Sciatic nerve (tissue), 2 donors: ENCODE measurements around the gene SCN1B. TPM values are rescaled to one million over a fixed set of nuclear protein-coding genes. Genes with fewer than 3 reads are reported as not detected.

Source experiments
- ATAC-seq: fragments of 200-7000 bp; cut with Tn5 transposase; one replicate; pipeline ENCODE4 v1.9.1; 2020; ENCODE audit warnings: mild to moderate bottlenecking, moderate library complexity
- DNase-seq: peaks from one replicate; pipeline ENCODE4 v3.0.0-alpha.2; 2020; ENCODE audit warnings: low spot score
- intact Hi-C: fragments of 100-400 bp; cut with DNase I; formaldehyde crosslinking; loops from one replicate; pipeline ENCODE4 v1.14.2; 2022
- total RNA-seq: library from RNA; stranded (reverse); fragmentation: NEBNext Ultra II Directional; extraction: Animal tissue kit (Norgen Biotek cat#: 25700); gene quantifications from one replicate; pipeline ENCODE4 v1.2.1, GENCODE V29; 2021
- donor health status: DM: no; HTN: no; CAD: no.
- donor health status: DM: no; HTN: no; CAD: no.

SCN1B gene
- total RNA-seq, 1 donor from 2014 or later = 13.8 TPM

GRCh38 chr19:35061583-35062373, 31.5 kb downstream of the SCN1B start:
- no peak for DNase-seq
- intact Hi-C loops = no loop called here
- ATAC-seq = no peak

DNA sequence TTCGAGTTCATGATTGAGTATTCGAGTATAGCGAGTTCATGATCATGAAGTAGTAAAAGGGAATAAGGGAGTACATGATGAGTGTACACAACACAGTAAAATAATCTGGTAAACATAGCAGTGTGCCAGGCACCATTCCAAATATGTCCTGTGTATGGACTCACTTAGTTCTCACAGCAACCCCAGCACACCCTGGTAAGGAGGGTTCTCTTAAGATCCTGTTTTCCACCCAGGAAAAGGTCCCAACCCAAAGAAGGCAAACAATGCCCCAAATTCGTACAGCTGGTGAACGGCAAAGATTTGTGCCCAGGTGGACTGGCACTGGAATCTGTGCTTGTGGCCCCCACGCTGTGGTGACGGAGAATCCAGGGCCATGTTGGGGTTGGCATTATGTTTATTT, 32.7 kb downstream of the SCN1B start:
- no peak for ATAC-seq
- intact Hi-C loops = no loop called here
- no peak for DNase-seq

- intact Hi-C loops = no loop called here
- no peak for ATAC-seq
- no peak for DNase-seq
Measured at GRCh38 chr19:35063940-35064818, 33.9 kb downstream of the SCN1B start.

- no peak for ATAC-seq
- no peak for DNase-seq
- intact Hi-C loops = loop anchor here (5.0 kb wide), 1 partner anchor 77 kb away; the partner anchor contains the start of gene FXYD7
Measured at GRCh38 chr19:35065574-35065973, 35.3 kb downstream of the SCN1B start.

DNA sequence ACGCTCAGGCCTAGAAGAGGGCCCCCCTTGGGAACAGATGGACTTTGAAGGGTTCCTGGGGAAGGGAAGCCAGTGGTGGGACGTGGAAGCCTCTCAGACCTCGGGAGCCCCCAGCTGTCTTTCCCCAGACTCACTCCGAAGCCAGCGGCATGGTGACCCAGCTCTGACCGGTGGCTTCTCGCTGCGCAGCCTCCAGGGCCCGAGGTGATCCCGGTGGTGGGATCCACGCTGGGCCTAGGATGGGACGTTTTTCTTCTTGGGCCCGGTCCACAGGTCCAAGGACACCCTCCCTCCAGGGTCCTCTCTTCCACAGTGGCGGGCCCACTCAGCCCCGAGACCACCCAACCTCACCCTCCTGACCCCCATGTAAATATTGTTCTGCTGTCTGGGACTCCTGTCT, 35.9 kb downstream of the SCN1B start:
- no peak for DNase-seq
- ATAC-seq = no peak
- intact Hi-C loops = loop anchor here (5.0 kb wide), 1 partner anchor 76 kb away; the partner anchor contains the start of gene FXYD7

GRCh38 chr19:35066691-35067563, 36.7 kb downstream of the SCN1B start:
- DNase-seq (peak; percentile 95), ATAC-seq (peak; percentile 94)
- intact Hi-C loops = loop anchor here (5.0 kb wide), 1 partner anchor 75 kb away; the partner anchor contains the start of gene FXYD7

DNA sequence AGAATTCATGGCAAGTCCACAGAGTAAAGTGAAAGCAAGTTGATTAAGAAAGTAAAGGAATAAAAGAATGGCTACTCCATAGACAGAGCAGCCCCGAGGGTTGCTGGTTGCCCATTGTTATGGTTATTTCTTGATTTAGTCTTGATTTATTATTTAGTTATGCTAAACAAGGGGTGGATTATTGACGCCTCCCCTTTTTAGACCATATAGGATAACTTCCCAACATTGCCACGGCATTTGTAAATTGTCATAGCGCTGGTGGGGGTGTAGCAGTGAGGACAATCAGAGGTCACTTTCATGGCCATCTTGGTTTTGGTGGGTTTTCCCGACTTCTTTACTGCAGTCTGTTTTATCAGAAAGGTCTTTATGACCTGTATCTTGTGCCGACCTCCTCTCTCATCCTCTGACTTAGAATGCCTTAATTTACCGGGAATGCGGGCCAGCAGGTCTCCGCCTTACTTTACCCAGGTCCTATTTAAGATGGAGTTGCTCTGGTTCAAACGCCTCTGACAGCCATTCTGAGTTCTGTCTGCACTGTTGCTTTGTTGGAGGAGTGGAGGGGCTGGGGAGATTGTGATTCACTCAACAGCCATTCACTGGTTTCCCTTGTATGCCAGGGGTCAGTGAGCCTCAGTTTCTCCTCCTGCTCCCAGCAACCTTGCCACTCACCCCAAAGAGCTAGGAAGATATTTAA, 38.8 kb downstream of the SCN1B start:
- no peak for ATAC-seq
- intact Hi-C loops = loop anchor here (5.0 kb wide), 1 partner anchor 73 kb away; the partner anchor contains the start of gene FXYD7
- no peak for DNase-seq

DNA sequence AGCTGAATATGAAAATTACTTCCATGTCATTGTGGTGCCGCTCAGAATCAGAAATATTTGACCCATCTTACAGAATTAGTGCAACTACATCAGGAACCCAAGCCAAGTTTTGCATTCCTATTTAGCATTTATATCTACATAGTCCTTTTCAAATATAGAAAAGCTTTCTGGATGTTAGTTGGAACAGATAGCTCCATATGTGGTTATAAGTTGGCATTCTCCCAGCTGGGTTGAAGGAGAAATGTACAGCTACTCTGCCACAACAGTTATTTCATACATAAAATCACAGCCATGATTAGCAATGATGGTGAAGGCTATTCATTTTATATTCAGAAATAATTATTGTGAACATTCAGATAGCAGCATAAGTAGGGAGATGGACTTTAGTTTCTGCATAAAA, 39.4 kb downstream of the SCN1B start:
- DNase-seq (no peak), ATAC-seq (no peak)
- intact Hi-C loops = loop anchor here (5.0 kb wide), 1 partner anchor 73 kb away; the partner anchor contains the start of gene FXYD7

GRCh38 chr19:35070471-35070870, 40.2 kb downstream of the SCN1B start:
- DNase-seq = no peak
- intact Hi-C loops = no loop called here
- ATAC-seq = no peak

DNA sequence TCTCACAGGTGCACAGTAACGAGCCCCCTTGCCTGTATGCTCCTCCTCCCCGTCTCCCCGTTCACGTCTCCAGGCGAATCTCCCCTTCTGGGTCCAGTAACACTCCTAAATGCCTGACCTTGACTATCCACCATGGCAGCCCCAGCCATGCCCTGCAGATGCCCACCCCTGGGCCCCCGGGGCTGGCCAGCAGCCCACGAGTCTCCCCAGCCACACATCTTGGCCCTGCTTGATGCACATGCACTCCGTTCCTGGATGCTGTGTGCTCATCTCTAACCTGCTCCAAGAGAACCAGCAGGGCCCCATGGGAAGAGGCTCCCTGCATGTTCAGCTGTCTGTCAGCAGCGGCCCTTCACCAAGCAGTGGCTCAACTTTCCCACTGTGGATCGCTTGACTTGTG, 43.2 kb downstream of the SCN1B start:
- ATAC-seq (no peak), DNase-seq (no peak)
- intact Hi-C loops = no loop called here

DNA sequence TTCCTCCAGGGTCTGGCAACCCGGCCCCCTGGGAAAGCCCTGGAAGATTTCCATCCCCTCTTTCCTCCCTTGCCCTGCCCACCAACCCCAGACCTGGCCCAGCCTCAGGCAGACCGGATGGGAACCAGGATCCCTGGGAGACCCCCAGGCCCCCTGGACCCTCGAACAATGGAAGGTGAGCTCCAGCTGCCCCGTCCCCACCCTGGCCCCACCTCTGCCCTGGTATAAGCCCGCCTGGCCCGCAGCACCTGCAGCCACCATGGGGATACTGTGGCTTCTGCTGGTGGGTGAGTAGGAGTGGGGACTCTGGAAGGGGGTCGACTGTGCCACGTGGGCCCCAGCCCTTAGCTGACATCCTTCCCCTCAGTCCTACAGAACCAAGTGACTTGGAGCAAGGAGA, 43.7 kb downstream of the SCN1B start:
- DNase-seq (no peak), ATAC-seq (peak; percentile 10)
- intact Hi-C loops = no loop called here

DNA sequence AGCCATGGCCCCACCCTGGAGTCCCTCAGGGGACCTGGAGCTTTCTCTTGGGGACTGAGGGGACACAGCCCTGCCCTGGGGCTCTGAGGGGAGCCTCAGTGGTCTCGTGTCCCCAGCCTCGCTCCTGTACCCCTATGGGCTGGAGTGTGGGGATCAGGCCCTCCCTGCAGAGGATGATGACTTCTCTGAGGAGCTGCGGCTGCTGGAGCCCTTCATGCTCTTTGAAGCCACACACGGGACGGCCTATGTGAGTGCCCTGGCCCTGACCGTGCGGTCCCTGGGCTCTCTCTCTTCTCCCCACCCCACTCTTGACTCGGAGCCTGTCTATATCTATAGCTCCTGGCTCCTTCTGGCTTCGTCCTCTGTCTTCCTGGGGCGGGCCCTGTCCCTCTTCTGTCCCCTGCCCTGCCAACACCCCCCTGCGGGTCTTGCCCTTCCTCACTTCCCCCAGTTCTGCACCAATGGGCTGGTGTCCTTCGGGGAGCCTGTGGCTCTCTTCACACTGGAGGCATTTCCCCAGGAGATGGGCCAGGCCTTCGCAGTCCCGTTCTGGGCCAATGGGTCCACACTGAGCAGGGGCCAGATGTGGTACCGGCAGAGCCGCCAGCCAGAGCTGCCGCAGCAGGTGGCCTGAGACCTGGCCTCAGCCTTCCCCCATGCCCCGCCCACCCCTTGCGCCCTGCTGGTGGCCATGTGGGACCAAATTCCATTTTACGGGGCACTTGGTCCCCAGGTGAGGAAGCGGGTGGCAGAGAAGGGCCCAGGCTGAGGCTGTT, 44.3 kb downstream of the SCN1B start:
- intact Hi-C loops = no loop called here
- DNase-seq (no peak), ATAC-seq (no peak)

DNA sequence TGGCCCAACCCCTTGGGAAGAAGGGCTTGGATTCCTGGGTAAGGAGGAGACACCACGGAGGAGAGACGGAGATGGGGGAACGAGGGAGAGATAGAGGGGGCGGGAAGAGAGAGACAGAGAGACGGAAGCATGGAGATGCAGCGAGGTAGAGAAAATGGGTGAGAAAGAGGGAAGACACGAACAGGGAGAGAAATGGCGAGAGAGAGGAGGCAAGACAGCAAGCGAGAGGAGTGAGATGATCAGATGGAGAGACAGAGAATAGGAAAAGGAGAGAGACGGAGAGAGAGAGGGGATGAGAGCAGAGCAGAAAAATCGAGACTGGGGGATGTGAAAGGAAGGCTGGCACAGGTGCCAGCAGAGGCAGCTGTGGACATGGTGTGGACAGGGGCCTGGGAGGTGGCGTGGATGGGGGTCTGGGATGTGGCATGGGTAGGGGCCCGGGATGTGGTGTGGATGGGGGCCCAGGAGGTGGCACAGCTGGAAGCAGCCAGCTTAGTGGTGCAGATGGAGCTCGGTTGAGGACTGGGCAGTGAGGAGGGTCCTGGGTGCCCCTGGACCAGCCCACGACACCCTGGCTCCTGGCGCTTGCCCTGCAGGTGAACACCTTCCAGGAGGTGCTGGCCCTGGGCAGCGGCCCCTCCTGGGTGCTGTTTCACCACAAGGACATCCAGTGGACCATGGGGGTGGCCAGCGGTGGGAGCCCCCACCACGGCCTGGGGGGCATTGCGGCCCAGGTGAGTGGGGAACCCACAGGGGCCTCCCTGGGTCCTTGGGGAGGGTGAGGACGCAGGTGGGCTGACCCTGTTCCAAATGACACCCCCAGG, 45.1 kb downstream of the SCN1B start:
- DNase-seq = no peak
- intact Hi-C loops = no loop called here
- no peak for ATAC-seq

- DNase-seq (no peak), ATAC-seq (no peak)
- intact Hi-C loops = no loop called here
Measured at GRCh38 chr19:35076026-35076370, 45.7 kb downstream of the SCN1B start.

DNA sequence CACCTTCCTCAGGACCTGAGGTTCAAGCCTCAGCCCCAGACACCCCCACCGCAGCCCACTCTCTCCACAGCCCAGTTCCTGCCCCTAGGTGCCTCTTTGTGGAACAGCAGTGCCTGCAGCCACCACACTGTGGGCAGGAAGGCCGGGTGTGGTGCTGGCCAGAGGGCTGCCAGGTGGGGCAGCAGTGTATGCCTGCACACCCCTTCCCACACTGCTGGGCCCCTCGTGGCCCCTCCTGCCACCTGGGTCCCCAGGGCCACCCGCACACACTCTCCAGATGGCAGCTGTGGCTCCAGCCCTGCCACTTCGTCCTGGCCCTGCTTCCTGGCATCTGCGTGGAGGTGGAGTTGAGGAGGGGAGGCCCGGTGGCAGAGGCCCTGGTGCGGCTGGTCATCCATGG, 46.4 kb downstream of the SCN1B start:
- intact Hi-C loops = no loop called here
- DNase-seq (no peak), ATAC-seq (no peak)

DNA sequence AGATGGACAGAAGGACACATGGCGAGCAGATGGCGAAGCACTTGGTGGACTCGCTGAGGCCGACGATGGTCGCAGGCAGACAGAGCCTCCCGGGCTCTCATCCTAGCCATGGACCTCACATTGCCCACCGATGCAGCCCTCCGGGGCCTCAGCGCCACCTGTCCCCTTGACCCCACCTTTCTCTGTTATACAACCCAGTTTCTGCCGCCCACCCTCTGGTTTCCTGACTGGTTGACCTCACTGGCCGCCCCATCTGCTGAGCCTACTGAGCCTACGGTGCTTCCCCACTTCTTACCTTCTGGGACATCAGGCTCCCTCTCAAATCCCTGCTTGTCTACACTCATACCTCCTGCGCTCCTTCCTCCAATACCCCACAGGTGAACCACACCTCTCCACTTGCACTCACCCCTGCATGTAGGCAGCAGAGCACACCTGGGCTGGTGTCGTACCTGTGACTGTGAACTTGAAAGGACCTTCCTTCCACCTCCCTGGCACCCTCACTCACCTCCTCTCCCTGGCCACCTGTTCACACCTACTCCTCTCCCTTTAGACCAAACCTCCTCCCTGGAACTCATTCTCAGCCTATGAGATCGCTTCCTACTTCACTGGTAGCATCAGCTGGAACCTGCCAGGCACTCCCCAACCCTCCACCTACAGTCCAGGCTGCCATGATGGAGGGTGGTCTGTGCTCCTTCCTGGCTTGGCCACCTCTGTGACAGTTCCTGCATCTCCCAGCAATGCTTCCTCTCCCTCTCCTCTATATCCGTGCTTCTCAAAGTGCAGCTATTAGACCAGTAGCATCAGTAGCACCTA, 47.3 kb downstream of the SCN1B start:
- intact Hi-C loops = no loop called here
- no peak for DNase-seq
- ATAC-seq = no peak
